CD4-positive, alpha-beta T cell treated with Interferon gamma for 1 hour (primary cell): ENCODE measurements around the gene SYCE1.
"Not testable (repeated sequence)": the region's sequence is repeated elsewhere in the genome, so short reads cannot be mapped to it uniquely, and the experiment has no call there.

Source experiments
- DNase-seq: peaks from one replicate; pipeline ENCODE4 v3.0.0-alpha.2; 2020

The SYCE1 gene

GRCh38 chr10:133555521-133555920 lies 9.9 kb downstream of the SYCE1 start:
- DNase-seq = no peak

GRCh38 chr10:133554600-133554999 lies 10.8 kb downstream of the SYCE1 start:
- DNase-seq = no peak

DNA sequence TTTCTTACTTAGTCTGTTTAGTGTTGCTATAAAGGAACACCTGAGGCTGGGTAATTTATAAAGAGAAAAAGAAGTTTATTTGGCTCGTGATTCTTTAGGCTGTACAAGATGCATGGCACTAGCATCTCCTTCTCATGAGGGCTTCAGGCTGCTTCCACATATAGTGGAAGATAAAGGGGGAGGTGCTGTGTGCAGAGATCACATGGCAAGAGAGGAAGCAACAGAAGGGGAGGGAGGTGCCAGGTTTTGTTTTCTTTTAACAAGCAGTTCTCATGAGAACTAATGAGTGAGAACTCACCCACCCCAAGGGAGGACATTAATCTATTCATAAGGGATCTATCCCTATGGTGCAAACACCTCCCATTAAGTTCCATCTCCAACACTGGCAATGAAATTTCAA lies 20.9 kb downstream of the SYCE1 start:
- no peak for DNase-seq

DNA sequence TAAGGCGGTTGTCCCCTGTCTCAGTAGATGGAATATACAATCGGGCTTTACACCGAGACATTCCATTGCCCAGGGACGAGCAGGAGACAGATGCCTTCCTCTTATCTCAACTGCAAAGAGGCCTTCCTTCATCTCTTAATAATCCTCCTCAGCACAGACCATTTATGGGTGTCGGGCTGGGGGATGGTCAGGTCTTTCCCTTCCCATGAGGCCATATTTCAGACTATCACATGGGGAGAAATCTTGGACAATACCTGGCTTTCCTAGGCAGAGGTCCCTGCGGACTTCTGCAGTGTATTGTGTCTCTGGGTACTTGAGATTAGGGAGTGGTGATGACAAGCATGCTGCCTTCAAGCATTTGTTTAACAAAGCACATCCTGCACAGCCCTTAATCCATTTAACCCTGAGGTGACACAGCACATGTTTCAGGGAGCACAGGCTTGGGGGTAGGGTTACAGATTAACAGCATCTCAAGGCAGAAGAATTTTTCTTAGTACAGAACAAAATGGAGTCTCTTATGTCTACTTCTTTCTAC lies 23.9 kb downstream of the SYCE1 start:
- not testable (repeated sequence) for DNase-seq

DNA sequence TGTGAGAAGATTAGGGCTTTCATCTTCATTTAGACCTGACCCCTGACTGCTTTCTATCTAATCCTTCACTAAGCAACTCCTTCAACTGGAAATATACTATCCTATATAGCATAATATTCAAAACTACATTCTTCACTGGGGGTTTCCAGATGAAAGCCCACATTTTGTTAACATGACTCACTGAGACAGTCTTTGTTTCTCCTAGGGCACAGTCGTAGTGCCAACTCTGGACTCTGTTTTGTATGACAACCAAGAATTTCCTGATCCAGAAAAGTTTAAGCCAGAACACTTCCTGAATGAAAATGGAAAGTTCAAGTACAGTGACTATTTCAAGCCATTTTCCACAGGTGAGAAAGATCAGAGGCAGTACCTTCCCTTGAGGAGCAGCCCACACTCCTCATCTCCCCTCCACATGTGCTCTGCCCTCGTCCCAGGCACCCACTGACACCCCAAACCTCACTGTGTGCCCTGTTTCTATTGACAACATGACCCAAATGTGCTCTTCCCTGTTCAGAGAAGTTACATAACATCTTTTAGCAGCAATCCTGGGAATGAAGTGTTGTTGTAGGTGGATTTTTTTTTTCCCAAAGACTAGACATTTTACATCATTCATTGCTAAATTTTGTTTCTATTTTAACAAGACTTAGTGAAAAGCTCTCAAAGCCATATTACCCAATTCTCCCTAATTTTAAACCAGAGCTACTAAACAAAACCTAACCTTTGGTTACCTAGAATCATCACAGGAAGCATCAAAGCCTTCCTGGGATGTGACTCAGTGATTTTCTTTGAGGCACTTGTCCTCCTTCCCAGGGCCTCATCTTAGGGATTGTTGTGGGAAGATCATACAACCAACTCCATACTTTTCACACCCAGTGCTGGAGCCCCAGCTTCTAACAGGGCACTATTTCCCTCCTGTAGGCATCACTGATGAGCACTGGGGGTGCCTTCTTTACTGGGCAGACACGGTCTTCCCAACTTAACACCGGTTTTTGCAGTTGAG lies 27.5 kb downstream of the SYCE1 start:
- no peak for DNase-seq

GRCh38 chr10:133536198-133536597 lies 29.2 kb downstream of the SYCE1 start:
- no peak for DNase-seq

GRCh38 chr10:133534417-133534816 lies 31.0 kb downstream of the SYCE1 start:
- DNase-seq = no peak

DNA sequence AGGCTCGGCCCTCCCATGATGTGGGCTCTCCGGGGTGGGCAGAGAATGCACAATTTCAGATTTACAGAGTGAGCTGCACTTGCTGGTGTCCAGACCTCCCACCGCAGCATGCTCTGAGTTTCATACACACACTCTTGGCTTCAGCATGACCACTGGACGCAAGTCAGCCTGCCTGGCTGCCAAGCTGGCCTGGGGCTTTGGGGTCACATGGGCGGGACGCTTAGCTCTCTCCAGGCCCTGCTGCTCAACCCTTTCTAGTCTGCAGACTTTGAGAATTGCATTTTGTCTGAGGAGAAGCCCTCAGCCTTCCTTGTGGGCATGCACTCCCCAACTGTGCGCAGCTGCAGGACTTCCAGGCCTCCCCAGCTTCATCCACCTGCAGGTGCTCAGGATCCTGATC lies 32.5 kb downstream of the SYCE1 start:
- DNase-seq = no peak

GRCh38 chr10:133530506-133530905 lies 34.9 kb downstream of the SYCE1 start:
- DNase-seq = no peak

DNA sequence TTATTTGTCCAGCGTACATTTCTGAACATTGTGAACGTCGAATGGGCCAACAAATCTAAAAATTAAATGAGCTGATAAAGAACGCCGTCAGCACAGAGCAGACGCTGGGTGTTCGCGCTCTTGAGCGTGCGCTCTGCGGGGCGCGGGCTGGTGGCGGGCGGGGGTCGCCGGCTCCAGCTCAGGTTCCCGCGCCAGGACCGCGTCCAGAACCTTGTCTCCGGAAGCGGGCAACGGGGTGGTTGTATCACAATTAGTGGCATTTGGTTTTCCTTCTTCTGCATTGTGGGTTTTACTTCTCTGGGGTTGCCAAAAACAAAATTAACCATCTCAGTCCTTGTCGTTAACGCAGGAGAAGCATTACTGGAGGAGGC lies 35.8 kb downstream of the SYCE1 start:
- no peak for DNase-seq

DNA sequence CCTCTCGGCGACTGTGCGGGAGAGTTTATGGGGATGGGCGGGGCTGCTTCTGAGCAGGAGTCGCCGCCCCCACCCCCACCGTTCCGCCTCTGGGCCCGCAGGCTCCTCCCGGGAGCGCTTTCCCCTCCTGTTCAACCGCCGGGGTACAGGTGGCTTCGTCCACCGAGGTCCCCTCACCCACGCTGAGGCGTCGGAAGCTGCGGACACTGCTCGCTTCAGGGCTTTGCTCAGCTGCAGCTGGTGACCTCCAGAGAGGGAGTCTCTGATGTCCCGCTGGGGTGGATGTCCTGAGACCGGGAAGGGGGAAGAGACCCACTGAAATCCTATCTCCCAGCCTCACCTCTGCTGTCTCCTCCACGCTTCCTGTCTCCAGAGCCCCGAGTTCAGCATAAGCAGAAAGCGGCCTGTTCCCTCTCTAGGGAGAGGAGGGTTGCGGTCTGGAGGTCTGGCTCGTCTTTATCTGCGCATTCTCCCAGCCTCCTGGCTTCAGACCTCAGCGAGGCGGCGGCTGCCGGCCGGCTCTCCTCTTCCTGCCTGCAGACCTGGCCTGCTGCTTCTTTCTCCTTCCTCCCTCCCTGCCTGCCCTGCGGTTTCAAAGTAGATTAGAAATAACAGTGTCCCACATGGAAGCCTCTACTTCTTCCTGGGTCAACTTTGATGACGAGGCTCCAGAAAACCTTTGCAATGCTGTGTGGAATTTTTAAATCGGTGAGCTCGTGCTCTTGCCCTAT lies 36.4 kb downstream of the SYCE1 start:
- DNase-seq = no peak

GRCh38 chr10:133528296-133528844 lies 37.0 kb downstream of the SYCE1 start:
- no peak for DNase-seq

DNA sequence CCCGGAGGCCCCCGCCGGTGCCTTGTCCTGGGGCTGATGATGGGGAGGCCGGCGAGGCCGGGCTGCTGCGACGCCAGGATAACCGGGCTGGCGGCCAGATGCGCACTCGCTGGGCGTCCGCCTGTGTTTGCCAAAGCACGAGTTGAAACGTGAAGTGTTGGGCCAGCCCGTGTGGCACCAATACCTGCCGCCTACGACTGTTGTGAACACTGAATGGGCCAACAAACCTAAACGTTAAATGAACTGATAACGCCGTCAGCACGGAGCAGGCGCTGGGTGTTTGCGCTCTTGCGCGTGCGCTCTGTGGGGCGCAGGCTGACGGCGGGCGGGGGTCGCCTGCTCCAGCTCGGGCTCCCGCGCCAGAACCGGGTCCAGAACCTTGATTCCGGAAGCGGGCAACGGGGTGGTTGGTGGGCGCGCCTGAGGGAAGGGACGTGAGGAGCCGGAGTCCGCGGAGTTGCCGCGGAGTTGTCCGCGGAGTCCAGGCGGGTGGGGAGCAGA lies 37.6 kb downstream of the SYCE1 start:
- no peak for DNase-seq

DNA sequence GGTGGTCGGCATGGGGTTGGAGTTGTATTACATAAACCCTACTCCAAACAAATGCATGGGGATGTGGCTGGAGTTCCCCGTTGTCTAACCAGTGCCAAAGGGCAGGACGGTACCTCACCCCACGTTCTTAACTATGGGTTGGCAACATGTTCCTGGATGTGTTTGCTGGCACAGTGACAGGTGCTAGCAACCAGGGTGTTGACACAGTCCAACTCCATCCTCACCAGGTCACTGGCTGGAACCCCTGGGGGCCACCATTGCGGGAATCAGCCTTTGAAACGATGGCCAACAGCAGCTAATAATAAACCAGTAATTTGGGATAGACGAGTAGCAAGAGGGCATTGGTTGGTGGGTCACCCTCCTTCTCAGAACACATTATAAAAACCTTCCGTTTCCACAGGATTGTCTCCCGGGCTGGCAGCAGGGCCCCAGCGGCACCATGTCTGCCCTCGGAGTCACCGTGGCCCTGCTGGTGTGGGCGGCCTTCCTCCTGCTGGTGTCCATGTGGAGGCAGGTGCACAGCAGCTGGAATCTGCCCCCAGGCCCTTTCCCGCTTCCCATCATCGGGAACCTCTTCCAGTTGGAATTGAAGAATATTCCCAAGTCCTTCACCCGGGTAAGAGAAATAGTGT lies 38.3 kb downstream of the SYCE1 start, which contains the start of gene CYP2E1:
CYP2E1 (plus strand) TSS at position 407 of the 632 bp plus-strand sequence; CDS start at position 440, 33 bp downstream.
- no peak for DNase-seq

GRCh38 chr10:133525444-133525843 lies 39.9 kb downstream of the SYCE1 start:
- no peak for DNase-seq

DNA sequence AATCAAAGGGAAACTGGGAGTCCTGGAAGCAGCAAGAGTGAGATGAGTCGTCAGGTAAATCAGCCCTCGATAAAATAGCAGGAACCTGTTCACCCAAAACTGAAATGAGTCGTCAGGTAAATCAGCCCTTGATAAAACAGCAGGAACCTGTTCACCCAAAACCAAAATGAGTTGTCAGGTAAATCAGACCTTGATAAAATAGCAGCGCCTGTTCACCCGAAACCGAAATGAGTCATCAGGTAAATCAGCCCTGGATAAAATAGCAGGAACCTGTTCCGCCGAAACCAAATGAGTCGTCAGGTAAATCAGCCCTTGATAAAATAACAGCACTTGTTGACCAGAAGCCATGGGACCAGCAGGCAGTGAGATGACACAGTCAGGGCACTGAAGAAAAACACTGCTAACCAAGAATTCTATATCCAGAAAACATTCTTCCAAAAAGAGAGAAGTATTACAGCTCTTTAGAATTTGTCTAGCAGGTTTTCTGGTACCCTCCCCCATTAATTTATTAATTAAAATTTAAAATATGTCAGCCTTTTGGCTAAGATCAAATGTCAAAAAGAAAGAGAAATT lies 41.7 kb downstream of the SYCE1 start:
- DNase-seq = no peak

GRCh38 chr10:133520193-133520738 lies 45.1 kb downstream of the SYCE1 start:
- DNase-seq = peak; percentile 80

DNA sequence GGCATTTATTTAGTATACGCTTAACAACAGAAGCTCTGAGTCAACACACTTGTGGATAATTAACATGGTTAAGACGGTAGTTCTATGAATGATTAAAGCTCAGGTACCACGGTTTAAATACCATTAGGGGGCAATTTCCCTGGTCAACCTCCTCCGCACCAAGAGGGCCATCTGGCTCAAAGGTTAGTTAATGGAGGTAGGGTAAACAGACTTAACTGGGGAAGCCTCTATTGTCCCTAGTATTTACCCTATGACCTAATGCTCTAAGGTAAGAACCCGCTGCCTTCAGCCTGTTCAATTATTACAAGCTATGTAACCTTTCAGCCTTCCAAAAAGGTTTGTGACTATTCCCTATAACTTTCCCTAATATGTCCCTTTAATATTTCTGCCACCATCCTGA lies 46.9 kb downstream of the SYCE1 start:
- not testable (repeated sequence) for DNase-seq

- DNase-seq = no peak
Observed at GRCh38 chr10:133516057-133516456, 49.3 kb downstream of the SYCE1 start.

DNA sequence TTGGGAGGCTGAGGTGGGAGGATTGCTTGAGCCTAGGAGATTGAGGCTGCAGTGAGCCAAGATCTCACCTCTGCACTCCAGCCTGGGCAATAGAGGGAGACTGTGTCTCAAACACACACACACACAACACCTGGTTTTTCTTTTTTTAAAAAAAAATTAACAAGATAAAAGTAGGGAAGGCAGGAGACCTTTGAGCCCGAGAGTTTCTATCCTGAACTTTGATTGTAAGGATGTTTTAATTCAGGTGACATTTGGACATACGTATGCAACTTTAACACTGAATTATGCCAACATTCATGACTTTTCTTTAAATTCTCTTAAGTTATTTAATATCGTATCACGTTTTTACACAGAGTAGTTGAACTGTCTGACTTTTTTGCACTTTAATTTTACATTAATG lies 49.9 kb downstream of the SYCE1 start:
- no peak for DNase-seq

- DNase-seq = no peak
Observed at GRCh38 chr10:133511907-133512528, 53.4 kb downstream of the SYCE1 start.
